ENCODE data around the gene EVC. TPM values are rescaled to one million over a fixed set of nuclear protein-coding genes. Genes with fewer than 3 reads are reported as not detected.

The EVC gene
- total RNA-seq (2014; rRNA removed; shearing (Covaris generic)) = 10.2 and 11.3 TPM in 2 replicates

DNA sequence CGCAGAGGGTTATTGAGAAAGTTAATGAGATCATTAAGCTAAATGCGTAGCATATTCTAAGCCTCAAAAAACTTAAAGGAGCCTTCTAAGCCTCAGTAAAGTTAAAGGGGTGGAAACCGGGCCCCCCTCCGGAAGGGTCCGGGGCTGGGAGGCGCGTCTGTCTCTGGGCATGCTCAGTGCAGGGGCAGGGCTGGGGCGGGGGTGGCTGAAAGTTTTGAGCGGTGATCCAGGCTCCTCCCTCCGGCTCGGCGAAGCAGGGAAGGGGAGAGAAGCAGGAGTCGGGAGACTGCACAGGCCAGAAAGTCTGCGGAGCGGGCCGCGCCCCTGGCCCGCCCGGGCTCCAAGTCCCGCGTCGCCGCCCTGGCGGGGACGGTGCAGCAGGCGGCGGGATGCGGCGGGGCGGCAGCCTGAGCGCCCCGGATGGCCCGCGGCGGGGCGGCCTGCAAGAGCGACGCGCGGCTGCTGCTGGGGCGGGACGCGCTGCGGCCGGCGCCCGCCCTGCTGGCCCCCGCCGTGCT is at the start of gene EVC:
Gene EVC (plus strand): TSS at position 241 of the 518 bp plus-strand sequence. CDS start 180 bp downstream, at position 421.
- DNase-seq (ENCODE audit: low spot score) = peak; percentile 49

DNA sequence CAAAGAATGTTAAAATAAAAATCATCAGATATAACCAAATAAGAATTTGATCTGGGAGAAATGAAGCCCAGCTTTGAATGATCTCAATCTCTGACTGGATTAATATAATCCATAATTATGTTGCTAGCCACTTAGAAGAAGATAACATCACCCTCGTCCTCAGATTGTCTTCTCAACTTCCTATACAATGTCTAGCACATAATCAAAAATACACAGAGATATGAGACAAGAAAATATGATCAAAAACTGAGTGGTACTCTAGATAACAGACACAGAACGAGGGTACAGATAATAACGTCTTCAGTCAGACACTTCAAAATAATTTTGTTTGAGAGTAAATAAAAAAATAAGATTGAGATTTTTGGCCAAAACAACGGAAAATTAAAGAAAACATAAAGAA is 49.8 kb upstream of the EVC start:
- no peak for DNase-seq (ENCODE audit: low spot score)

DNA sequence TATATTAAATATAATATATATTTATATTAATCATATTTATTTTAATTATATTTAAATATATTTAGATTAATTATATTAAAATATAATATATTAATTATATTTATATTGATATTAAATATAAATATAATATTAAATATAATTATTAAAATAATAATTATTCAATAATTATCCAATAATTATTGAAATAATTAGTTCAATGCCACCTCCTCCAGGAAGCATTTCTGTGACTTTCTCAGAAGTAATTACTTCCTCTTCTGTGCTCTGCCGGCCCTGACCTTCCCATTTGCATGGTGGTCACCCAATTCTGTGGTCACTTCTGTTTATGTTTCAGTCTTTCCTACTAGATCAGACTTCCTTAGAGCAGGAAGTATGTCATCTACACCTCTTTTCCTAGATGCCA is 48.4 kb upstream of the EVC start:
- DNase-seq (ENCODE audit: low spot score) = no peak

DNA sequence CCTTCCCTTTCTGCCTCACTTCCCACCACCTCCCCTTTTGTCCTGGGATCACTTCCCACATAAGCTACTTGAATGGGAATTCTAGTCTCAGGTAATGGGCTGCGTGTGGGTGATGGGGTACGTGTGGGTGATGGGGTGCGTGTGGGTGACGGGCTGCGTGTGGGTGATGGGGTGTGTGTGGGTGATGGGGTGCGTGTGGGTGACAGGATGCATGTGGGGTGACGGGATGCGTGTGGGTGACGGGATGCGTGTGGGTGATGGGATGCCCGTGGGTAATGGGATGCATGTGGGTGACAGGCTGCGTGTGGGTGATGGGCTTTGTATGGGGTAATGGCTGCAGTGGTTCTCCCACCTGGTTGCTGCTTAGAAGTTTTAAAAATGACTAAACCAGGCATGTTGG is 46.2 kb upstream of the EVC start:
- DNase-seq (ENCODE audit: low spot score) = no peak

DNA sequence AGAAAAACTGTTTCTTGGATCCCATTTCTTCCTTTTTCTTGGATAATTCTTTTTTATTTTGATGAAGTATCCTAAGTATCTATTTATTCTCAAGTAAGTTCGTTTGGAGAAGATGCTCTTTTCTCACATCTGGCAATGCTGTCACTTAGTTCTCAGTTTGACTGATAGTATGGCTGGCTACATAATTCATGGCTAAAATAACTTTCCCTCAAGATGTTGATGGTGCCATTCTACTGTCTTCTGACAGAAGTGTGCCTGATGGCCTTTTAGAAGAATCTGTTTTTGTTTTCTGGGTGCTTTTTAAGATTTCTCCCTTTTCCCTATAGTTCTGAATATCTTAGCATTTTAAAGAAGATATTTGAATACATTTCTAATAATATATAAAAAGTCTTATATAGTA is 44.3 kb upstream of the EVC start:
- no peak for DNase-seq (ENCODE audit: low spot score)

DNA sequence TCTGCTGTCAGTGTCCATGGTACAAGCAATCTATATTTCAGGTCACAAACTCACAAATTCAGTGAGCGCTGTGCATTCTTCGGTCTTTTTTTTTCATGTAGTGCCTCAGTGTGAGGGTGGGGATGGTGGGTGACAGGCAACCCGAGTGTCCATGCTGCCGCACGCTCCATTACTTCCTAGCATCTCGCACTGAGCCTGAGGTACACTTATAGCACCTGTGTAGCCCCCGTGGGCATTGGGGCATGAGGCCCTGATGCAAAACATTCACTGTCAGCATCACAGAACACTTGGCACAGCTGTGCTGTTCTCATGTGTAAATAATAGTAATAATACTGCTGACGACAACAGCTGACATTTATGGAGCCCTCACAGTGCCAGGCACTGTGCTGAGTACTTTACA is 34.2 kb upstream of the EVC start:
- DNase-seq (ENCODE audit: low spot score) = no peak

DNA sequence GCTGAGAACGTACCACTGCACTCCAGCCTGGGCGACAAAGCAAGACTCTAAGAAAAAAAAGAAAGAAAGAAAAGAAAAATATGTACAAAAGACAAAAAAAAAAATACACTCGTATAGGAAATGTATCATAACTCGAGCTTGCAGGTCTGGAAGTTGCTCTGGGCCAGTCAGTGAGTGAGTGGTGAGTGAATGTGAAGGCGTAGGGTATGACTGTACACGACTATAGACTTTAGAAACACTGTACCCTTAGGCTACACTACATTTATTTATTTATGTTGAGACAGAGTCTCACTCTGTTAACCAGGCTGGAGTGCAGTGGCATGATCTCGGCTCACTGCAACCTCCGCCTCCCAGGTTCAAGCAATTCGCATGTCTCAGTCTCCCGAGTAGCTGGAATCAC is 32.0 kb upstream of the EVC start:
- no peak for DNase-seq (ENCODE audit: low spot score)

DNA sequence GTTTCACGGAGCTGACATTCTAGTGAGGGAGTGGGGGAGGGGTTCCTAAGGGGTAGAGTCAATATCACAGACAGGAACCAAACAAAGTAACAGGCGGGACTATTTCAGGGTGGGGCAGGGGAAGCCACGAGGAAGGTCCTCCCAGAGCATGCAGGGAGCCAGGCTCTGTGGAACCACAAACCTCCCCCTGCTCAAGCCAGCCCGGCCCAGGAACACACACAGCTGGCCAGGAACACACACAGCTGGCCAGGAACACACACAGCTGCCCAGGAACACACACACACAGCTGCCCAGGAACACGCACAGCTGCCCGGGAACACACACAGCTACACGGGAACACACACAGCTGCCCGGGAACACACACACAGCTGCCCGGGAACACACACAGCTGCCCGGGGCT is 27.4 kb upstream of the EVC start:
- no peak for DNase-seq (ENCODE audit: low spot score)

DNA sequence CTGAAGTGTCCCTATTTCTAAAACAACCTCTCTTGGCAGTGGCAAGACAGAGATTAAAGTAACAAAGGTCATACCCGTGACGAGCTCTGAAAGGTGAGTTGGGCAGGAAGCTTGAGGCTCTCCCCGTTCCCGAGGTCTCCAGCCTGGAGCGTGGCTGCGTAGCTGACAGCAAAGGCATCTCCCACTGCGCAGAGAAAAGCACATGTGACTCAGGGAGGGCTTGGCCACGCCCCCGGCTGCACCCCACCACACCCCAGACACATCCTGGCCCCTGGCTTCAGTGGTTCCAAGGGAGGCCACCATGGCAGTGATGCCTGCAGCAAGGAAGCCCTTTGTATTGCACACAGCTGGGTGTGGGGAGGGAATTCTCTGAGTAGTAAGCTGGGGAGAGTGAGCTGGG is 25.7 kb upstream of the EVC start:
- DNase-seq (ENCODE audit: low spot score) = no peak

DNA sequence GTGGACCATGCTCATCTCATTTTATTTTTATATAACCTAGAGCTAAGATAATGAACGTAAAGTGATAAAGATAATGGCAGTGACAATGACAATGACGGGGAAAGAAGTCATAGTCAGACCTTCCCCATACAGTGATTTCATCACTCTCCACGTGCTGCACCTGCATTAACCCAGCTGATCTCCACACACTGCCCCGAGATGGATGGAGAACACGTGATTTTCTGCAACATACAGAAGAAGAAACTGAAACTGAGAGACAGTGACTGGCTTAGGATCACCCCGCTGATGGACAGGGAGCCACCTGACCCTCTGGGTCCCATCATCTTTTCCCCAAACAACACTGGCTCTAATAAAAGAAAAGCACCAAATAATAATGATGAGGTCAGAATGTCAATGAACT is 24.7 kb upstream of the EVC start:
- no peak for DNase-seq (ENCODE audit: low spot score)

DNA sequence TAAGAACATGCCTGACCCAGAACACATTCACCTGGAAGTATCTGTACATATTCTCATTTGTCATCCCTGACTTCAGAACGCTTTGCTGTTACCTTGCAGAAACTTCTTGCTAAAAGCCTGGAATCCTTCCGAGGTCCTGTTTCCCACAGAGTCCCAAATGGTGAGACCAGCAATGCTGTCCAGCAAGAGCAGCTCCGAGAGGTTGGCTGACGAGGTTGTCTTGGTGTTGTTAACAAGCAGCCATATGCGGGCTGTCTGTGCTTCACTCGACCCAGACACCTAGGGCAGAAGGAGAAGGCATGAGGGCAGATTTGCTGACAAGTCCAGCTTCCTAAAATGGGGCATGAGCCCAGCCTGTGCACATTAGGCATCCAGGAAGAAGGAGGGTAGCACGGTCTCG is 21.9 kb upstream of the EVC start:
- no peak for DNase-seq (ENCODE audit: low spot score)

DNA sequence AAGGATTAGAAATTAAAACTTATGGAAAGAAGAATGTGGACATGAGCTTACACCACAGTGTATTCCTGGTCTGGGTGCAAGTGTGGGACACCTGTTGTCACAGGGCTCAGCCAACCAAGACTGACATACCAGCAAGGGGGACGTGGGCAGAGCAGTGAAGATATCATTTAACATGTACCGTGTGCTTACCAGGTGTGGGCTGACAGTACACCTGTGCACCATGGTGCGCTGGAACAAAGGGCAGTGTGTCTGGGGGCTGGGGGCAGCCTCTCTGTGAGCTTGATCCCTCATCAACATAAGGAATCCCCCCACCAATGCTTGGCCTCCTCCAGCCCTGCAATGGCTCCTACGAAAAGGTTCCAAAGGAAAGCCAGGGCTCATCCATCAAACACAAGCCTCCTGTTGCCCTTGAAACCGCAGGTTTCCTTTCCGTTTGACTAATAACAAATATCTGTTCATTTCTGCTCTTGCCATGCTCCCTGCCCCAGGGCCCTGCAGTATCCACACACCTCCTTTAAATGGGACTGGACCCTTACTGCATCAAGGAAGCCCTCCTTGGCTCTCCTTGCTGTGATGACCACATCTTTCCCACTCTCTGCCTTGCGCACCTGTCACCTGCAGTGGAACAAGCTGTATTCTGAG is 19.4 kb upstream of the EVC start:
- no peak for DNase-seq (ENCODE audit: low spot score)

DNA sequence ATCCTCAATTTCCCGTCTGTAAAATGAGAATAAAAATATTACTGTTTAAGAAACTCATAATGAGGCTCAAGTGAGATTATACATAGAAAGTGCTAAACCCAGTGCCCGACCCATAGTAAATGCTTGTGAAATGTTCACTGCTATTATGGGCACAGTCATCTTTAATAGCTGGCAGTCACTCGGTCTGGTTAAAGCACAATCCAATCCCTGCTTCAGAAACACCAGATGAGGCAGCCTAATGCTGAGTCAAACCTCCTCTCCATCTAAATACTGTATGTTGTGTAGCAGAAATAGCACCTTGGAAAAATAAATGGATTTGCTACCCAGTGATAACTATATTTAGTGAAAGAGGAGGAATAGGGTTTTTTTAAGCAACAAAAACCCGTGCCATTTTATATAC is 17.1 kb upstream of the EVC start:
- DNase-seq (ENCODE audit: low spot score) = no peak

DNA sequence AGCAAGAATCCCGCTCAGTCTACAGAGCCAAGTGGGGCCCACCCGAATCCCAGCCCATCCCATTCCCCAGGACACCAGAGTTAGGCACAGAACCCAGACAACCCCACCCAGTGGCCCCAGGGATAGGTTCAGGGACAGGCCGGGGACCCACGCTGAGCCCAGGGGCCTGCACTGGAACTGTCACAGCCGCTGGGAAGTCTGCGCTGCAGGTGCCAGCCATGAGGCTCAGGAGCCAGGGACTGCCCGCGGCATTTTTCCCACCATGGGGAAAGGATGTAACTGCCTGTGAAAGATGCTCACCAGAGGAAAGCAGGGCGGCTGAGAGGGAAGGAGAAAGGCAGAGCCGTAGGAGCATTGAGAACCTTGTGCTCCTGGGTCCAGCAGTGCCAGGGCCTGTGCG is 14.7 kb upstream of the EVC start:
- no peak for DNase-seq (ENCODE audit: low spot score)

DNA sequence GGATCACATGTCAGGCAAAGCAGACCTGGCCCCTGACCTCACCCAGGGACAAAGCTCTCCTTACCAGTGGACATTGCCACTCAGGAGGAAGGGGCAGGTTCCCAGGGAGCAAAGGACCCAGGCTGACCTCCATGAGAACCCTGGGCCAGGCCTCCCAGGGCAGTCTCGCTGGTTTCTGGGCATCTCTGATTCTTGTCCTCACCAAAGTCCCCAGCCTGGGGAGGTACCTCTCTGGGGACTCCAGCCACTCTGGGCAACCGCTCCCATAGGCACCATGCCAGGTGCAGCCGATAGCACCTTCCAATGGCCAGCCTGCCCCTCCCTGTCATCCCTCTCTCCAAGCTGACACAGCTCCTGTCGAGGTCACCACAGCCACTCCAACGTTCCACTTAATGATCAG is 10.5 kb upstream of the EVC start:
- no peak for DNase-seq (ENCODE audit: low spot score)

DNA sequence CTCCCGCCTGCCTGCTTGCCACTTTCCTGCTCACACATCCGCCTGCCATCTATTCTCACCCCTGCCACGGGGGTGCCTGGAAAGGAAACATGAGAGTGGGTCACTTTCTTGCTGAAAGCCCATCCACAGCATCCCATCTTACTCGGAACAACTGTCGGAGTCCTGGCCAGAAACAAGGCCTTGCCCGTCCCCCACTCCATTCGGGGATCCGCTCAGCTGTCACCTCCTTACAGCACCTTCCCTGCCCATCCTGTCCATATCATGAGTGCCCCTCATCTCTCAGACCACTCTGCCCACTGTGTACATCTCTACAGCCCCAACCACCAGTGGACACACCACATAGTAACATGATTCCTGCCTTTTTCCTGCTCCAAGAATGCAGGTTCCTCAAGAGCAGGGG is 9.0 kb upstream of the EVC start:
- DNase-seq (ENCODE audit: low spot score) = no peak

DNA sequence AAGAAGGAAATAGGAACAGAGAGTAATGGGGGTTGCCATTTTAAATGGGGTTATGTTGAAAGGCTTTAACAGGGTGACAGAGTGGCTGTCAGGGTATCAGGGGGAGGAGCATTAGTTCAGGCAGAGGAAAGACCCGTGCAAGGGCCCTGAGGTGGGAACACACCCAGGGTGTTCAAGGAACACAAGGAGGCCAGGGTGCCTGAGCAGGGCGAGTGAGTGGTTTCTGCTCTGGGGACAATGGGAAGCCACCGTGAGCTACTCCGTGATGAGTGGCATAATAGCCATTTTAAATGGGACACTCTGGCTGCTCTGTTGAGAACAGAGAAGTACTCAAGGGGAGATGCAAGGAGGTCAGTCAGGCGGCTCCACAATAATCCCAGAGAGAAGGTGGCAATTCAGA is 7.2 kb upstream of the EVC start:
- DNase-seq (ENCODE audit: low spot score) = no peak

DNA sequence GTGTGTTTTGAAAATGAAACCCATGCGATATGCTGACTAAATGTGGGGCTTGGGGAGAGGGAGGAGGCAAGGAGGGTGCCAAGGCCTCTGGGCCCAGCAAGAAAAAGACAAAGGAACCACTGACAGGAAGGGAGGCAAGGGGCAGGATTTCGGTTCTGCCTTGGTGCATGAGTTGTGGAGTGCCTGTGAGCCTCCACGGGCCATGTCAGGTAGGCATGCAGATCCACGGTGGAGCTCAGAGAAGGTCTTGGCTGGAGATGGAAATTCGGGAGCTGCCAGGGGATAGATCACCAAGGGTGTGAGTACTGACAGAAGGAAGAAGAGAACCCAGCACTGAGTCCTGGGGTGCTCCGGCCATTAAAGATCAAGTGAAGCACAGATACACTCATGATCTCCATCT is 6.7 kb upstream of the EVC start:
- no peak for DNase-seq (ENCODE audit: low spot score)

DNA sequence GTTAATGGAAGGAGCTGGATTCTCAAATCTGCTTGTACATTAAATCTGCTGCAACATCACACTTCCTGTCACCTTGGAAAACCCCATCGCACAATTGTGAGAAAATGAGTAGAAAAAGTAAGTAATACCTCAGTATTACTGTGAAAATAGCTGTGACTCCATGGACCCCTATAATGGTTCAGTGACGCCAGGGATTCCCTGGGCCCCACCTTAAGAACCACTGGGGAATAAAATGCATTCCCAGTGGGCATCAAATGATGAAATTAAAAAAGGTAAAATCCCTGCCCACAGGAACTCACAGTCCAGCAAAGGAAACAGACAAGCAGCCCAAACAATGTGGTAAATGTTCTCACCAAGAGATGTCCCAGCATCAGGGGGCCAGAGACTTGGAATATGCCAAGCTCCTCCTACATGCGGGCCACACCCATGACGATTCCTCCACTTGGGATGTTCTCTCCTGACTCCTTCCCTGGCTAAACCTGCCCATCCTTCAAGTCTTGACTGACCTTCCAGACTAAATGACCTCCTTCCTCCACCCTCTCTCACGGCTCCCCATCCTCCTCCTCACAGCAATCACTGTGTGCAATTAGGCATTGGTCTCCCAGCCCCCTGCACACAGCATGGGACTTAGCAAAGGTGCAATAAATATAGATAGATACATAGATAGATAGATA is 5.2 kb upstream of the EVC start:
- DNase-seq (ENCODE audit: low spot score) = no peak

DNA sequence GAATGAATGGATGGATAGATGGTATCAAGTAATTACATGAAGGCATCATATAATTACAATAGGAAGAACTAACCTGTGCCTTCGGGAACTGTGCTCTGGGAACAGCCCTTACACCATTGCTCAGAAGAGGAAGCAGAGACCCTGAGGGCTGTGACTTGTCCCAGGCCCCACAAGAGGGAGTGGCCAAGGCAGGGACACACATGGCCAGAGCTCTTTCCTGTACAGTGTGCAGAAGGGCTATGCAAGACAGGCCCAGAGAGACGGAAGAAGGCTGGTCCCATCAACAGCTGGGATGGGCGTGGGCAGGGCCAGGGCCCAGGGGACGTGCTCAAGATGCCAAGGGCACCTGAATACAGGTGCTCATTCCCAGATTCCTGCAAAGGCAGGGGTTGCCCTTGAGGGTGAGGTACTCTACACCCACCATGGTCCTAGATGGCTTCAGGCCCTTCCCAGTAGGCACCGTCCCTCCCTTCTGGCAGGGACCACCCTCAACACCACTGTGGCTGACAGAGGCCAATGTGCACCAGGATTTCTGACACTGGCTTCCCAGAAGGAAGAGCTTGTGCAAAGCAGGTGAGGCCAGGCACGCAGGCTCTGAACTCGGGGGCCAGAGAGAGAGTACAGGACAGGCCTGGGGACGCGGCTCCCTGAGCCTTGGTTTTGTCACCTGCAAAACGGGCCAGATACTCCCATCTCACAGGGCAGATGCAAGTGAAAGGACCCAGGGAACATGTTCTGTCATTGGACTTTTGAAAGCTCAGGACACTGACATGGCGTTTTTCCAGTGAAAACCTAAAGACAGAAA is 4.3 kb upstream of the EVC start:
- DNase-seq (ENCODE audit: low spot score) = no peak

DNA sequence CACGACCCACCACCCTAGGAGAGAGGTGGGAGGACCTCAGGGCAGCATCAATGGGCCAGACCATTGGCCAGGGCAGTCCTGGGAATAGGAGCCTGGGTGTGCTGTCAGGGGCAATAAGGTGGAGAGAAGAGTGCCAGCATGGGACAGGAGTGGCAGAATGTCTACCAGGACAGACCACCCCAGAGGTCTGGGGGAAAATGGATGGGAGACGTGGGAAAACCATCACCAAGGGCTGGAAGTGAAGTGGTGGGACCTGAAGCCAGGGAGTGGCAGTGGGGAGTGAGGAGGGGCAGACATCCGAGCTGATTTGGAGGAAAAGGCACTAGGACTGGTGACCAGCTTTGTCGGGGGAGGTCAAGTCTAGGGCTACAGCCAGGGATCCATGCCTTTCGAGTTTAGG is 3.6 kb upstream of the EVC start:
- DNase-seq (ENCODE audit: low spot score) = no peak

DNA sequence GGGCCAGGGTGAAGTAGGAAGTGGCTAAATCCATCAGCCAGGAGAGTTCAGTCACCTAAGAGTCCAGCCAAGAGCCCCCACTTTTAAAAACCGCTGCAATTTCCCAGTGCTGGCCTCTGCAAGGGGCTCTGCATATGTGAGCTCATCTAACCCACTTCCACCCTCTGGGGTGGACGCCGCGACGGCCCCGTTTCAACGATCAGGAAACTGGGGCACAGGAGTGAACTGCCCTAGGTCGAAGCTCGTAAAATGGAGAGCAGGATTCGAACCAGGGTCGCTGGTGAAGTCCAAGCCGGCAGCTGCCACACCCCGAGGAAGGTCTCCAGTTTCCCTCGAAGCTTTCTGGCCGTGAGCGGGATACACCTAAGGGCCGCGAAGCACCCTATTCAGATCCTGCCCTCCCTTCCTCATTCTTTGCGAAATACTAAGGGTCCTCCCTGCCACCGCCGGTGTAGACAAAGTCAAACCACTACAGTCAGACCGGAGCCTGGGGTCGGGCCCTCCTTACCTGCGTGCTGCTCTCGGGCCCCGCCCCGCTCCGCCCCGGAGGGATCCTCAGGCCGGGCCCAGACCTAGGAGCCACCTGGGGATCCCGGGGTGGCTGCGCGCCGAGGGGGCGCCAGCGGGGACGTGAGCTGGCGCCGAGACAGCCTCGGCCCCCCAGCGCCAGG is 3.1 kb upstream of the EVC start:
- no peak for DNase-seq (ENCODE audit: low spot score)
